ENCODE data around the gene SLC3A2. TPM values are rescaled to one million over a fixed set of nuclear protein-coding genes. Genes with fewer than 3 reads are reported as not detected.
A peak's percentile ranks its signal among the peaks of the same experiment; 100 is the strongest.

Gene SLC3A2
- total RNA-seq, 2 experiments from 2014 or later = 309 to 314 TPM

DNA sequence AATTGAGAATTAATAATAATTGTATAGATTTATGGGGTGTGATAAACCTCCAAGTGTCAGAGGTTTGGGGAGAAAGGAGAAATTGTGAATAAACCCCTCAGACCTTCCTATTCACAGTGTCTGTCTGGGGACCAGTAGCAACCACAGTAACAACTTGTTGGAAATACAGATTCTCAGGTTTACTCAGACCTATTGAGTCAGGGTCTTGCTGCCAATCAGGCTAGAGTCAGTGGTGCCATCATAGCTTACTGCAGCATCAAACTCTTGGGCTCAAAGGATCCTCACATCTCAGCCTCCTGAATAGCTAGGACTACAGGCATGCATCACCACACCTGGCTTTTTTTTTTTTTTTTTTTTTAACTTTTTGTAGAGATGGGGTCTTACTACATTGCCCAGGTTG lies 17.3 kb downstream of the SLC3A2 start:
- H3K9me3 Mint-ChIP-seq = no peaks in the 10 kb centered on the region
- intact Hi-C loops (cut with micrococcal nuclease) = no loop called here
- POLR2A ChIA-PET = no interaction called here

DNA sequence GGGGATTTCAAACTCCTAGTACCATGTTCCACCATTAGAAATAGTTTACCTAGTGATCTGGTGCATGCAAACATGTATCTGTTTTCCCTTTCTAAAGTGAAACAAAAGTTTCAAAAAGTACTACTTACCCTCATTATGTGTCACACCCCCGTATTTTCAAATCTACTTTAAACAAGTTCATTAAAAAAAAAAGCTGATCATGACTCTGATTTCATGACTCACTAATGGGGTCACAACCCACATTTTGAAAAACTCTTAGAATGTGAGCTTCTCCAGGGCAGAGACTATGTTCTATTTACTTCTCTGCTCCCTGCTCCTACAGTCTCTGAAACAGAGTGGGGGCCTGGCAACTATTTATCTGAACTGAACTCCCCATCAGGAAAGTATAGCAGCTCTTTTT lies 22.2 kb downstream of the SLC3A2 start:
- intact Hi-C loops (cut with micrococcal nuclease) = no loop called here
- ChIA-PET POLR2A (interaction anchor here (0.6 to 1.8 kb wide), 6 partner anchors 14 to 493 kb away, joined by 3 to 6 read pairs (median 4); partner anchors contain the start of gene SLC3A2), CTCF (interaction anchor here (1.4 to 12.6 kb wide), 4 partner anchors 21 to 118 kb away, joined by 4 to 512 read pairs (median 52); partner anchors contain the start of gene SLC3A2)
- no peak for DNase-seq
- Mint-ChIP-seq H3K4me3 (no peak overlapping the region), H3K9me3 (no peaks in the 10 kb centered on the region), H3K36me3 (no peaks in the 10 kb centered on the region), H3K27ac (no peak overlapping the region), H3K27me3 (peaks cover 9% of the 10 kb centered on the region), H3K4me1 (ENCODE audit: low read depth) (peaks cover 24% of the 10 kb centered on the region)

More for the DNA sequence above, 17.3 kb downstream of the SLC3A2 start:
- no peak overlapping the region for H3K27ac Mint-ChIP-seq
- DNase-seq = peak; percentile 19
- no peak overlapping the region for H3K4me3 Mint-ChIP-seq
- H3K4me1 Mint-ChIP-seq (ENCODE audit: low read depth) = peaks cover 14% of the 10 kb centered on the region
- H3K36me3 Mint-ChIP-seq = no peaks in the 10 kb centered on the region
- CTCF ChIA-PET = interaction anchor here (6.3 kb wide), 1 partner anchor 9 kb away, joined by 43 read pairs; no protein-coding TSS in a partner anchor
- peaks cover 11% of the 10 kb centered on the region for H3K27me3 Mint-ChIP-seq

DNA sequence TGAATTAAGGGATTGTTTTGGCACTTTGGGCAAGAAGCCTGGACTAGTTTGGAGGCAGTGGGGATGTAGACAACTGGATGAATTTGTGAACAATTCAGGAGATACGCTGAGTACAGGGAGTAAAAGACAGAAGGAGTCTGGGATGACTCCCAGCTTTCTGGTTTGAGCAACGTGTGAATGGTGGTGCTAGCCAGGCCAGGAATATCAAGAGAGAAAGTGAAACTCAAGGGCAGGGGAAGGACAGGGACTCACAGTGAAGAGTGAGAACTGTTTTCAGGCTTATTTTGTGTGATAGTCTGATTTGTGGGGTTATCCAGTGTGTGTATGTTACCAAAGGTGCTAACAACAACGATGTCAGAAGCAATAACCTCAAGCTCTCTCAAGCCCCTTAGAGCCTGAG lies 24.6 kb downstream of the SLC3A2 start:
- Mint-ChIP-seq H3K27me3 (peaks cover 6% of the 10 kb centered on the region), H3K36me3 (no peaks in the 10 kb centered on the region), H3K27ac (no peak overlapping the region), H3K9me3 (no peaks in the 10 kb centered on the region), H3K4me3 (no peak overlapping the region), H3K4me1 (ENCODE audit: low read depth) (peaks cover 24% of the 10 kb centered on the region)
- no peak for DNase-seq
- ChIA-PET CTCF (interaction anchor here (0.6 to 12.6 kb wide), 37 partner anchors 10 to 308 kb away, joined by 3 to 512 read pairs (median 6); partner anchors contain the start of genes SLC22A8, SLC3A2 and TEX54), POLR2A (no interaction called here)
- intact Hi-C loops (cut with micrococcal nuclease) = loop anchor here (5.0 kb wide), 2 partner anchors 67 to 307 kb away; no protein-coding TSS in a partner anchor

DNA sequence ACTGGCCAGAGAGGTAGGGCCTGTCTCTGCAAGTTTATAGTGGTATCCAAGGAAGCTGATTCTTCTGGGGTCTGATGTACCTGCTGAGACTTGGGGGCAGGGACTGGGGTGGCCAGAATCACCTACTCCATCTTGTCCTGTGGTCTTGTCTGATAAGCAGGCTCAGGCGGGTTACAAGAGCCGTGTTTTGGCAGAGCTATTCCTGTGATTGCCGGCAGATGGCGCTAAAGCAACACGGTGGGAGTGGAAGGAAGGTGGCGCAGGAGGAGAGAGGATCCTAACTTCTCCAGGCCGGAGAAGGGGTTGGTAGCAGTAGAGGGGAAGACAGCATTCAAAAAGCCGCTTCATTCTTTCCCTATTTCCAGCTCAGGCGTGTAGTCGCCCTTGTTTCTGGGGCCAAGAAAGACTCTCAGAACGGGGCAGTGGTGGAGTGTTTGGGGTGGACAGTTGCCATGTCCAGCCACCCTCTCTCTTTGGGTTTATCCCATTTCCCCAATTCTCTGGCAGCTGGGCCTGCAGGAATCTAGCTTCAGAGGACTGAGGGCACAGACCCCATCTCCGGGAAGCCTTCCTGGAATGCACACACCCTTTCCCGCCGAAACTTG lies 25.3 kb downstream of the SLC3A2 start:
- Mint-ChIP-seq H3K36me3 (no peaks in the 10 kb centered on the region), H3K27ac (no peak overlapping the region), H3K9me3 (no peaks in the 10 kb centered on the region), H3K4me1 (ENCODE audit: low read depth) (peaks cover 24% of the 10 kb centered on the region), H3K27me3 (peaks cover 8% of the 10 kb centered on the region), H3K4me3 (no peak overlapping the region)
- CTCF ChIA-PET = interaction anchor here (0.6 to 12.6 kb wide), 39 partner anchors 9 to 308 kb away, joined by 3 to 512 read pairs (median 6); partner anchors contain the start of genes SLC22A6, SLC22A8, SLC3A2 and TEX54
- intact Hi-C loops (cut with micrococcal nuclease) = loop anchor here (1.0 to 5.0 kb wide), 4 partner anchors 66 to 306 kb away; no protein-coding TSS in a partner anchor
- POLR2A ChIA-PET = no interaction called here
- DNase-seq = peak; percentile 87

DNA sequence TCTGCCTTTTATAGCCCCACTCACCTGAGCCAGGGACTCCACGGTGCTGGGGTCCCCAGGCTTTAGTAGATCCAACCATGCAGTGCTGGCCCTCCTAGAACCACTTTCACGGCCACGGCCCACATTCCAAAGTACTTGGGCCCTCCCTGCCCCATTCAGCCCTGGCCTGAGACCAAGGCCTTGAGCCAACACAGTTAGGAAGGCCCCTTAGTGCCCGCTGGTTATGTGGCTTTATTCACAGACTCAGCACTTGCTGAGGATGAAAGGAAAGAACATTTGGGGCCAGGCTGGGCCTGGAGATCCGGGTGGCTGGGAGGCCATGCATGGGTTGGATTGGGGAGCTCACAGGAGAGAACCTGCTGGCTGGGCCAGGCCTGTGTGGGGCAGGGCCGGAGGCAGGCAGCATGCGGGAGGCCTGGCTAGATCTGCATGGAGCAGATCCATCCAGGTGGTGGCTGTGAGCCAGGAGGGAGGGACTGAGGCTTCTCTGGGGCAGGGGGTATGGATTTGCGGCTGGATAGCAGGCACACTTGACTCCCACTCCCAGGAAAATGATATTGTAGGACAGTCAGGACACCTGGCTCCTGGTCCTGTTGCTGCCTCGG lies 27.9 kb downstream of the SLC3A2 start:
- H3K36me3 Mint-ChIP-seq = no peaks in the 10 kb centered on the region
- H3K27me3 Mint-ChIP-seq = peaks cover 8% of the 10 kb centered on the region
- no peak overlapping the region for H3K27ac Mint-ChIP-seq
- intact Hi-C loops (cut with micrococcal nuclease) = loop anchor here (5.0 kb wide), 2 partner anchors 64 to 304 kb away; no protein-coding TSS in a partner anchor
- DNase-seq = no peak
- ChIA-PET CTCF (interaction anchor here (0.6 to 12.6 kb wide), 4 partner anchors 13 to 118 kb away, joined by 3 to 512 read pairs (median 23); no protein-coding TSS in a partner anchor), POLR2A (no interaction called here)
- peaks cover 5% of the 10 kb centered on the region for H3K4me1 Mint-ChIP-seq (ENCODE audit: low read depth)
- H3K4me3 Mint-ChIP-seq = no peak overlapping the region
- H3K9me3 Mint-ChIP-seq = no peaks in the 10 kb centered on the region

DNA sequence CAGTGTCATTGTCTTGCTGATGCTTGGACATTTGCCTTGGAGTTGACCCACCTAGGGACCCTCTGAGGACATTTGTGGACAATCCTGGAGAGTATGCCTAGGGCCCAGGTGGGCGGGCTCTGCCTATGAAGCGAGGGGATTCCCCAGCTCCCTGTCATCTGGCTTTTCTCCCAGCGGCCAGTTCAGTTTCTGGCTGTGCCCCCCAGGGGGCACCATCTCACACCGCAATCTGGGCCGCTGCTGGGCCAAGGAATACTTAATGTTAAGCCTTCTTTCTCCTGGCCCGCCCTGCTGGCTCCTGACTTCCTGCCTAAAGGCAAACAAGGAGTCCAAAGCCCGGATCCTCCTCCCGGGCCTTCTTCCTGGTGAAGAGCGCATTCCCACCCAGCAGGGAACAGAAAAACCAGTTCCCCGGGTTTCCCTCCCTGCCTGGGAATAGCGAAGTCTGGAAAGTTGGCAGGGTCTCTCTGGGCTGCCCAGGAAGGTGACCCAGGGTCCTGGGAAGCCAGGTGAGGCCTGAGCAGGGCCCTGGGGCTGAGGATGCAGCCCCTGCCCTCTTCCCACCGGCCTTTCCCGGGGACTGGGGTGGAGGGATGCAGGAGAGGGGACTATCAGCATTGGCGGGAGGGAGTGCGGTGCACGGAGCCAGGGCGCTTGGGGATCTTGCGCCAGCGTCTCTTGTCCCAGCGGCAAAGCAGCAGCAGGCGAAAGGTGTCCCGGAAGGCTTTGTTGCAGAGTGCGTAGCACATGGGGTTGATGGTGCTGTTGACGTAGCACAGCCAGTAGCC lies 28.6 kb downstream of the SLC3A2 start:
- Mint-ChIP-seq H3K27me3 (peaks cover 8% of the 10 kb centered on the region), H3K4me3 (no peak overlapping the region), H3K27ac (no peak overlapping the region), H3K4me1 (ENCODE audit: low read depth) (peaks cover 5% of the 10 kb centered on the region), H3K9me3 (no peaks in the 10 kb centered on the region), H3K36me3 (no peaks in the 10 kb centered on the region)
- CTCF ChIA-PET = interaction anchor here (0.6 to 12.6 kb wide), 5 partner anchors 14 to 126 kb away, joined by 3 to 512 read pairs (median 4); no protein-coding TSS in a partner anchor
- POLR2A ChIA-PET = no interaction called here
- DNase-seq = peak; percentile 31
- intact Hi-C loops (cut with micrococcal nuclease) = loop anchor here (5.0 kb wide), 2 partner anchors 63 to 303 kb away; no protein-coding TSS in a partner anchor

DNA sequence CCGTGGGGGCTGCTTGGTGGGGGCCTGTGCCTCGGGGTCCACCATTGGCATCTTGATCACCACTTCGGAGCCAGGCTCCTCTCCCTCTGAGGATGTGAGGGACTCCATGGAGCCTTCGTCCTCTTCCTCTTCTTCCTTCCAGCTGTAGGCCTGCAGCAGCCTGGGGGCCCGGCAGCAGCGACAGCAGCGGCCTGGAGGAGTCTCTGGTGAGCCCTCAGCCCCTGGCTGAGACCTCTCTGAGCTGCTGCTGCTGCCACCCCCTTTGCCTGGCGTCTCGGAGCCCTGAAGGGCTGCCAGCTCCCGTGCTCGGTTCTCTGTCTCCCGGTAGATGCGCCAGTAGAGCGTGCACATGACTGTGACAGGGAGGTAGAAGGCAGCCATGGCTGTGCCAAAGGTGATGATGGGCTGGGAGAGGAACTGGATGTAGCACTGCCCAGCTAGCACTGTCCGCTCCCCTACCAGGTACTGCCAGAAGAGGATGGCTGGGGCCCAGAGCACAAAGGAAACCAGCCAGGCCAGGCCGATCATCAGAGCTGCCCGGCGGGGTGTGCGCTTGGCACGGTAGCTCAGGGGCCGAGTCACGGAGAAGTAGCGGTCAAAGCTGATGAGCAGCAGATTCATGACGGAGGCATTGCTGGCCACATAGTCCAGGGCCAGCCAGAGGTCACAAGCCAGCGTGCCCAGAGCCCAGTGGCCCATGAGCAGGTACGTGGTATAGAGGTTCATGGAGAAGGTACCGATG lies 29.6 kb downstream of the SLC3A2 start:
- DNase-seq = no peak
- Mint-ChIP-seq H3K4me3 (no peak overlapping the region), H3K36me3 (no peaks in the 10 kb centered on the region), H3K27ac (no peak overlapping the region), H3K9me3 (no peaks in the 10 kb centered on the region), H3K27me3 (peaks cover 6% of the 10 kb centered on the region), H3K4me1 (ENCODE audit: low read depth) (peaks cover 2% of the 10 kb centered on the region)
- intact Hi-C loops (cut with micrococcal nuclease) = no loop called here
- ChIA-PET POLR2A (no interaction called here), CTCF (interaction anchor here (2.1 to 12.6 kb wide), 2 partner anchors 111 to 125 kb away, joined by 4 to 512 read pairs; no protein-coding TSS in a partner anchor)

DNA sequence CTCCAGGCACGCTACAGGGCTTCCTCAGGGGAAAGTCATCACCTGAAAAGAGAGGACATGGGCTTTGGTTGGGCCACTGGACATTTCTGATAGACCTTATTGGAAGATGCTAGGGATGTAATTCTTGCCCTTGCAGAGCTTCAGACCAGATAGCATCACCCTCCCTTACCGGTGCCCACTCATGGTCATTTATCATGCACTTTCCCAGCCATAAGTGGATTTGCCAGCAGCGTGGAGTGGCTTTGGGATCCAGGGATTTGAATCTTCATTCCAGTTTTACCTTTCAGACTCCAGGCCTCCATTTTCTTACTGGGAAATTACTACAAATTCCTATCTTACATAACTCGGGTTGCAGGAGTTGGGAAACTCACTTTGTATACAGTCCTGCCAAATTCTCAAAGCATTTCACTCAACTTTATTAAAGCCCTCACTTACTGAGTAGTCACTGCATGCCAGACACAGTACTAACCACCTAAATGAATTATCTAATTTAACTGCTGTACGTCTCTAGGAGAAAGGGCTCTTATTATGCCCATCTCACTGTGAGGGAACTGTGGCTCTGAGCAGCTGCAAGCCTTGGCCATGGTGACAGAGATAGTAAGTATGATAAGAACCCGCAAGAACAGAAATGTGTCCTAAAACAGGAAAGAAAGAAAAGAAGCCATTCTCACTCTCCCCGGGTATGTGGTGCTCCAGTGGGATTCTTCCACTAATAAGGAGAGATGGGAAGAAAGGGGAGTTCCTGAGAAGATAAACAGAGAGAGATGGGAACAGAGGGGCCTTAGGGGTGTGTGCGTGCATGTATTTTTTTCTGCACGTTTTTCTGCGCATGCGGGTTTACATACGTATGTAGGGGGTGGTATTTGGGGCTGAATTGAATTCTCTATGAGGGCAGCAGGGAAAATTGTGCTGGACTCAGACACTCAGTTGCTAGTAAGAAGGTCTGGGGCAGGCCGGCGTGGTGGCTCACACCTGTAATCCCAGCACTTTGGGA lies 30.7 kb downstream of the SLC3A2 start:
- Mint-ChIP-seq H3K4me1 (ENCODE audit: low read depth) (no peaks in the 10 kb centered on the region), H3K4me3 (no peak overlapping the region), H3K9me3 (no peaks in the 10 kb centered on the region), H3K36me3 (no peaks in the 10 kb centered on the region), H3K27me3 (peaks cover 3% of the 10 kb centered on the region), H3K27ac (no peak overlapping the region)
- CTCF ChIA-PET = interaction anchor here (2.1 to 12.6 kb wide), 2 partner anchors 110 to 124 kb away, joined by 4 to 512 read pairs; no protein-coding TSS in a partner anchor
- DNase-seq = no peak
- POLR2A ChIA-PET = no interaction called here
- intact Hi-C loops (cut with micrococcal nuclease) = no loop called here

DNA sequence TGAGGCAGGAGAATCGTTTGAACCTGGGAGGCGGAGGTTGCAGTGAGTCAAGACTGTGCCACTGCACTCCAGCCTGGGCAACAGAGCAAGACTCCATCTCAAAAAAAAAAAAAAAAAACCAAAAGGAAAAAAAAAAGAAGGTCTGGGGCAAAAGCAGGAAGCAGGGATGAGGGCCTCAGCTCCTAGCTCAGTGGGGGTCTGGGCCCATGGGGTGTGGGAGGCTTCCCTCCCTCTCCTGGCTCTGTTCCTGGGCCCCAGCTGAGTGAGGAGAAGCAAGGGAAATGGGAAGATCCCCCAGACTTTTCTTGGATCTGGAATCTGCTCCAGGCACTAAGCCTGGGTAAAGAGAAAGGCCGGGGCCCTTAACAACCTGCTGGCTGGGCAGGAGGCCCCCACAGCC lies 31.6 kb downstream of the SLC3A2 start:
- Mint-ChIP-seq H3K27ac (no peak overlapping the region), H3K27me3 (peaks cover 3% of the 10 kb centered on the region)
- CTCF ChIA-PET = interaction anchor here (12.6 kb wide), 1 partner anchor 109 kb away, joined by 512 read pairs; no protein-coding TSS in a partner anchor

DNA sequence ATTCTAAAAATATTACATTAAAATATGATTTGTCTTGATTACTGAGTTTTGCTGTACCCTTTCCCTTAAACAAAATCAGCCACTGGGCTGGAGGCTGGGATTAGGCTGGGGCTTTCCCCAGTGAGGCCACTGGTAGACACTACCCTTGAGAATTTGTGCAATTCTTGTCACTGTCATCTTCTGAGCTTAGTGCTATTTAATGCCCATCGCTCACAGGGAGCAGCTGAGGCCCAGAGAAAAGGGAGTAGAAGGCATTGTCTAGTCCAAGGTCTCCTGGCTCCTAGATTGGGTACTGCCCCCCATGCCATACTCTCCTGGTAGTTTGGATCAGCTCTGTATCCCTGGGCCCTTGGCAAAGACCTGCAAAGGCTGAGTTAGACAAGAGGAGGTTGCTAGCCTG lies 33.7 kb downstream of the SLC3A2 start:
- peaks cover 3% of the 10 kb centered on the region for H3K27me3 Mint-ChIP-seq
- H3K4me1 Mint-ChIP-seq (ENCODE audit: low read depth) = no peaks in the 10 kb centered on the region
- ChIA-PET CTCF (interaction anchor here (1.2 to 3.0 kb wide), 2 partner anchors 8 to 108 kb away, joined by 3 to 20 read pairs; no protein-coding TSS in a partner anchor), POLR2A (no interaction called here)
- H3K36me3 Mint-ChIP-seq = no peaks in the 10 kb centered on the region
- intact Hi-C loops (cut with micrococcal nuclease) = no loop called here
- DNase-seq = no peak
- no peaks in the 10 kb centered on the region for H3K9me3 Mint-ChIP-seq
- H3K27ac Mint-ChIP-seq = no peak overlapping the region
- H3K4me3 Mint-ChIP-seq = no peak overlapping the region

More for the DNA sequence above, 31.6 kb downstream of the SLC3A2 start:
- Mint-ChIP-seq H3K4me3 (no peak overlapping the region), H3K9me3 (no peaks in the 10 kb centered on the region), H3K4me1 (ENCODE audit: low read depth) (no peaks in the 10 kb centered on the region), H3K36me3 (no peaks in the 10 kb centered on the region)
- POLR2A ChIA-PET = no interaction called here
- no peak for DNase-seq
- intact Hi-C loops (cut with micrococcal nuclease) = no loop called here

Measured in activated CD4-positive, alpha-beta memory T cell treated with anti-CD3 and anti-CD28 coated beads for 36 hours (primary cell).